GM12878 (cell line): ENCODE measurements around the gene TEX13D. TPM values are rescaled to one million over a fixed set of nuclear protein-coding genes. Genes with fewer than 3 reads are reported as not detected.

Experiments used
- ATAC-seq: fragments of 200-7000 bp; cut with Tn5 transposase; 3 replicates; pipeline ENCODE4 v1.9.1; 2020; ENCODE audit warnings: mild to moderate bottlenecking, moderate library complexity
- BruUV-seq: library from RNA; stranded (reverse); fragments of 400-500 nt; replicated peaks from 2 replicates; lab custom pipeline; 2021; lab: Mats Ljungman, UMichigan
- CTCF ChIA-PET: fragments of 300-600 bp; sonication (Branson Sonifier 250); formaldehyde crosslinking; extraction: SDS; loops from one replicate; lab custom pipeline; 2021; ENCODE audit warnings: inconsistent platforms; lab: Yijun Ruan, JAX
- POLR2A ChIA-PET: fragments of 350-600 bp; formaldehyde crosslinking; extraction: SDS; loops from one replicate; lab custom pipeline; 2021; ENCODE audit warnings: inconsistent platforms; lab: Charles Lee
- RAD21 ChIA-PET: fragments of 300-600 bp; sonication (Branson Sonifier 250); formaldehyde crosslinking; loops from one replicate; lab custom pipeline; 2023; ENCODE audit warnings: antibody characterized with exemption; ENCODE audit not compliant: unreplicated experiment; lab: Charles Lee
- SMC1A ChIA-PET: fragments of 300-600 bp; sonication (Branson Sonifier 250); formaldehyde crosslinking; loops from one replicate; lab custom pipeline; 2023; ENCODE audit not compliant: unreplicated experiment, uncharacterized antibody; lab: Charles Lee
- DNase-seq: peaks from one replicate; pipeline ENCODE4 v3.0.0-alpha.2; 2011; ENCODE audit warnings: low read depth, low spot score
- FAIRE-seq: peaks from 3 replicates; lab custom pipeline; 2011; peaks lifted over from hg19 to GRCh38; lab: Jason Lieb, UNC
- H2AFZ ChIP-seq: 2 replicates; pipeline ENCODE4 v1.6.0; 2011; ENCODE audit warnings: low read depth, low read length, control low read depth; ENCODE audit not compliant: control insufficient read depth
- H3K27ac ChIP-seq: 2 replicates; pipeline ENCODE4 v1.5.1; 2011; ENCODE audit warnings: control low read depth; ENCODE audit not compliant: control insufficient read depth, insufficient read depth
- H3K27me3 ChIP-seq, 2 experiments: replicated peaks in 1 of 2; 2 replicates each; pipeline versions ENCODE4 v1.6.0 to v1.6.1; 2011; ENCODE audit warnings: low read length in 1 of 2; ENCODE audit not compliant: control insufficient read depth in 2 of 2, insufficient read depth in 2 of 2
- H3K36me3 ChIP-seq, 2 experiments: 2 replicates each; pipeline ENCODE4 v1.5.1; 2011; ENCODE audit warnings: low read length in 1 of 2; ENCODE audit not compliant: control insufficient read depth in 2 of 2, insufficient read depth in 2 of 2
- H3K4me1 ChIP-seq: 2 replicates; pipeline ENCODE4 v1.6.1; 2011; ENCODE audit warnings: mild to moderate bottlenecking, low read length, moderate library complexity, mixed read lengths; ENCODE audit not compliant: control insufficient read depth, insufficient read depth
- H3K4me2 ChIP-seq: 2 replicates; pipeline ENCODE4 v1.6.0; 2011; ENCODE audit warnings: control low read depth; ENCODE audit not compliant: control insufficient read depth, insufficient read depth
- H3K4me3 ChIP-seq: fragments of 200-600 bp; sonication (generic); 2 replicates; pipeline ENCODE4 v1.5.1; 2016
- H3K79me2 ChIP-seq: 2 replicates; pipeline ENCODE4 v1.6.0; 2011; ENCODE audit warnings: low read length; ENCODE audit not compliant: control insufficient read depth, insufficient read depth
- H3K9ac ChIP-seq: 2 replicates; pipeline ENCODE4 v1.8.0; 2011; ENCODE audit warnings: low read length, control low read depth, mixed read lengths; ENCODE audit not compliant: control insufficient read depth, insufficient read depth
- H3K9me3 ChIP-seq: replicated peaks from 3 replicates; pipeline ENCODE4 v1.5.1; 2011; ENCODE audit warnings: mild to moderate bottlenecking, low read length; ENCODE audit not compliant: control insufficient read depth, insufficient read depth
- H4K20me1 ChIP-seq: 2 replicates; pipeline ENCODE4 v1.6.0; 2011; ENCODE audit not compliant: control insufficient read depth, insufficient read depth
- BACH1 ChIP-seq: fragments of 450-650 bp; IDR thresholded peaks from 2 replicates; pipeline ENCODE4 v1.6.1; 2017; ENCODE audit warnings: mild to moderate bottlenecking, borderline replicate concordance
- CHD1 ChIP-seq: IDR thresholded peaks from 2 replicates; pipeline ENCODE4 v1.6.1; 2012; ENCODE audit warnings: low read depth, low read length, improper control_type of control experiment
- CHD2 ChIP-seq: IDR thresholded peaks from 2 replicates; pipeline ENCODE4 v1.6.1; 2011; ENCODE audit warnings: low read depth, low read length, improper control_type of control experiment, borderline replicate concordance
- EZH2 ChIP-seq: IDR thresholded peaks from 2 replicates; pipeline ENCODE4 v1.6.1; 2012; ENCODE audit warnings: low read depth, mild to moderate bottlenecking, control low read depth, inconsistent platforms, low read length, borderline replicate concordance; ENCODE audit not compliant: control insufficient read depth
- FOXM1 ChIP-seq: IDR thresholded peaks from 2 replicates; pipeline ENCODE4 v1.6.1; 2012; ENCODE audit warnings: low read depth, mild to moderate bottlenecking, inconsistent platforms, low read length, moderate library complexity
- HCFC1 ChIP-seq: fragments of 150-350 bp; IDR thresholded peaks from 2 replicates; pipeline ENCODE4 v1.6.1; 2014; ENCODE audit warnings: low read length
- IKZF2 ChIP-seq, 2 experiments: fragments of 450-650 bp; IDR thresholded peaks; 2 replicates each; pipeline ENCODE4 v1.6.1; 2017; ENCODE audit warnings: mild to moderate bottlenecking in 2 of 2, moderate library complexity in 2 of 2
- NKRF ChIP-seq: fragments of 450-650 bp; conservative IDR thresholded peaks from 2 replicates; pipeline ENCODE4 v1.6.1; 2017; ENCODE audit warnings: mild to moderate bottlenecking, moderate library complexity
- RUNX3 ChIP-seq: IDR thresholded peaks from 2 replicates; pipeline ENCODE4 v1.6.1; 2012; ENCODE audit warnings: low read length, inconsistent platforms
- SPI1 ChIP-seq: IDR thresholded peaks from 2 replicates; pipeline ENCODE4 v1.6.1; 2011; ENCODE audit warnings: low read depth, mild to moderate bottlenecking, low read length, moderate library complexity, borderline replicate concordance; ENCODE audit not compliant: insufficient read depth
- TCF3 ChIP-seq: IDR thresholded peaks from 2 replicates; pipeline ENCODE4 v1.6.1; 2012; ENCODE audit warnings: low read depth, mild to moderate bottlenecking, low read length, borderline replicate concordance; ENCODE audit not compliant: insufficient read depth
- WGBS: methylation state at CpG from one replicate; pipeline ENCODE4 v1.1.6; 2016; ENCODE audit warnings: low lambda C conversion rate; ENCODE audit not compliant: insufficient replicate concordance, insufficient coverage; ENCODE audit errors: missing lambda C conversion rate; 5-methylcytosine and 5-hydroxymethylcytosine counted together
- in situ Hi-C: fragments of 300-500 bp; cut with MboI; formaldehyde crosslinking; loops from 9 replicates; pipeline ENCODE4 v1.14.3; 2018; ENCODE audit warnings: mixed read lengths
- intact Hi-C: fragments of 100-400 bp; cut with micrococcal nuclease; formaldehyde crosslinking; loops from one replicate; pipeline ENCODE4 v1.14.2; 2022; ENCODE audit not compliant: unreplicated experiment
- polyA plus RNA-seq, 11 experiments: library from polyadenylated mRNA; depleted of rRNA in 4 of 11; unstranded in 6 of 11; stranded (reverse) in 5 of 11; fragments of >200 nt; fragmentation: Nextera tagmentation in 4 of 11; fragmentation: Illumina TruSeq in 1 of 11; extraction: Ambion mirVana in 4 of 11; extraction: Trizol in 1 of 11; gene quantifications; 1 replicate in 1 of 11; 2 replicates in 10 of 11; pipeline versions ENCODE4 v1.2.1 to v1.2.3, GENCODE V29; 2011 to 2016; ENCODE audit warnings: inconsistent platforms in 2 of 11, missing spikeins in 2 of 11, low read depth in 1 of 11
- total RNA-seq, 4 experiments: library from RNA; depleted of rRNA in 3 of 4; stranded (reverse); fragments of >200 nt in 3 of 4; fragmentation: Illumina TruSeq in 1 of 4; extraction: Trizol in 1 of 4; gene quantifications; 2 replicates each; pipeline versions ENCODE4 v1.2.1 to v1.2.3, GENCODE V29; 2013 to 2021

Gene TEX13D
- total and polyA plus RNA-seq, 10 of the 15 experiments (the other 5 are each of a cell fraction or from before 2014, with no cell fraction given) = 0.11 to 2.9 (median 0.19) TPM; not detected in 1

- Histone ChIP-seq H2AFZ (no peak overlapping the region), H3K27me3 (no peaks in the 10 kb centered on the region; a peak in 1 of 4 replicates), H3K4me2 (no peak overlapping the region), H3K27ac (no peak overlapping the region), H4K20me1 (no peaks in the 10 kb centered on the region), H3K4me1 (no peaks in the 10 kb centered on the region), H3K9me3 (no peaks in the 10 kb centered on the region; the same call in 2 of the 3 replicates), H3K36me3 (no peaks in the 10 kb centered on the region), H3K79me2 (no peaks in the 10 kb centered on the region), H3K4me3 (no peak overlapping the region), H3K9ac (no peak overlapping the region)
- SMC1A ChIA-PET = interaction anchor here (1.0 kb wide), 1 partner anchor 10 kb away, joined by 3 read pairs; no protein-coding TSS in a partner anchor
- RAD21 ChIA-PET = interaction anchor here (0.6 to 1.5 kb wide), 2 partner anchors 135 to 382 kb away, joined by 3 read pairs; no protein-coding TSS in a partner anchor
- POLR2A ChIA-PET = no interaction called here
- no peak for TF ChIP-seq BACH1
- TF ChIP-seq TCF3 = no peak
- peak; percentile 28; the same call in 1 of the 2 replicates for TF ChIP-seq SPI1
- TF ChIP-seq CHD2 = no peak
- no peak for TF ChIP-seq RUNX3
- TF ChIP-seq FOXM1 = no peak
- peak in 1 of 2 experiments; percentile 24; a peak in 2 of 4 replicates for TF ChIP-seq IKZF2 (IDR thresholded peaks at IDR 0.05)
- no peak for TF ChIP-seq NKRF
- no peak for TF ChIP-seq HCFC1
- no peak for TF ChIP-seq EZH2
- no peak for TF ChIP-seq CHD1
- peak; percentile 54 for ATAC-seq
- 5% methylated on average over 4 of the region's 4 CpGs for WGBS
- DNase-seq = no peak
- intact Hi-C loops = no loop called here
- in situ Hi-C loops = no loop called here
- CTCF ChIA-PET = interaction anchor here (1.8 kb wide), 1 partner anchor 26 kb away, joined by 4 read pairs; no protein-coding TSS in a partner anchor
- BruUV-seq = no TSS peak
- peak; percentile 61 for FAIRE-seq
Observed at GRCh38 chrX:124344246-124344645, 11.8 kb downstream of the TEX13D start.
